Neuronal stem cell (in vitro differentiated cells): ENCODE measurements around the gene STRIP2.

Experiments used
- DNase-seq: peaks from one replicate; pipeline ENCODE4 v3.0.0-alpha.2; 2013; ENCODE audit warnings: low spot score
- H2AFZ ChIP-seq: one replicate; pipeline ENCODE4 v1.6.1; 2013; ENCODE audit warnings: mild to moderate bottlenecking, low read length, inconsistent platforms
- H2AK5ac ChIP-seq: 2 replicates; pipeline ENCODE4 v1.6.1; 2013; ENCODE audit warnings: low read depth, mild to moderate bottlenecking, inconsistent platforms, low read length, moderate library complexity, mixed read lengths
- H2BK120ac ChIP-seq: 2 replicates; pipeline ENCODE4 v1.6.1; 2013; ENCODE audit warnings: low read depth, mild to moderate bottlenecking, inconsistent platforms, low read length, moderate library complexity, mixed read lengths
- H2BK12ac ChIP-seq: one replicate; pipeline ENCODE4 v1.6.1; 2013; ENCODE audit warnings: low read length, inconsistent platforms
- H2BK15ac ChIP-seq: 2 replicates; pipeline ENCODE4 v1.6.1; 2013; ENCODE audit warnings: mild to moderate bottlenecking, low read length, inconsistent platforms, mixed read lengths
- H2BK5ac ChIP-seq: one replicate; pipeline ENCODE4 v1.6.1; 2013; ENCODE audit warnings: inconsistent platforms, mild to moderate bottlenecking, low read length, moderate library complexity
- H3K14ac ChIP-seq: one replicate; pipeline ENCODE4 v1.6.1; 2013; ENCODE audit warnings: low read length, inconsistent platforms
- H3K18ac ChIP-seq: 2 replicates; pipeline ENCODE4 v1.6.1; 2013; ENCODE audit warnings: low read length, inconsistent platforms
- H3K23ac ChIP-seq: 2 replicates; pipeline ENCODE4 v1.6.1; 2013; ENCODE audit warnings: low read depth, mild to moderate bottlenecking, mixed read lengths, low read length, inconsistent platforms; ENCODE audit not compliant: poor library complexity
- H3K27ac ChIP-seq: replicated peaks from 3 replicates; pipeline ENCODE4 v1.5.1; 2013; ENCODE audit warnings: low read length, inconsistent platforms
- H3K27me3 ChIP-seq, 3 experiments: 2 replicates each; pipeline ENCODE4 v1.6.1; 2013; ENCODE audit warnings: low read length in 3 of 3, mild to moderate bottlenecking in 2 of 3, inconsistent platforms in 1 of 3, low read depth in 1 of 3, mixed read lengths in 1 of 3, moderate library complexity in 1 of 3; ENCODE audit not compliant: control insufficient read depth in 3 of 3, insufficient read depth in 3 of 3
- H3K36me3 ChIP-seq, 2 donors: replicated peaks in 1 of 2; 2 replicates each; pipeline ENCODE4 v1.6.1; 2013; ENCODE audit warnings: low read length in 2 of 2; ENCODE audit not compliant: control insufficient read depth in 2 of 2, insufficient read depth in 2 of 2
- H3K4ac ChIP-seq: 2 replicates; pipeline ENCODE4 v1.6.1; 2013; ENCODE audit warnings: inconsistent platforms, mild to moderate bottlenecking, low read length, moderate library complexity
- H3K4me1 ChIP-seq, 2 donors: 1 replicate in 1 of 2; 2 replicates in 1 of 2; pipeline ENCODE4 v1.6.1; 2013; ENCODE audit warnings: low read length in 2 of 2, low read depth in 1 of 2; ENCODE audit not compliant: control insufficient read depth in 2 of 2, insufficient read depth in 1 of 2
- H3K4me2 ChIP-seq: one replicate; pipeline ENCODE4 v1.6.1; 2013; ENCODE audit warnings: mild to moderate bottlenecking, low read length, inconsistent platforms; ENCODE audit not compliant: insufficient read depth, poor library complexity, severe bottlenecking
- H3K4me3 ChIP-seq, 2 donors: 2 replicates each; pipeline ENCODE4 v1.5.1; 2013; ENCODE audit warnings: low read length in 2 of 2, mild to moderate bottlenecking in 2 of 2, inconsistent platforms in 1 of 2, moderate library complexity in 1 of 2
- H3K79me1 ChIP-seq: one replicate; pipeline ENCODE4 v1.6.1; 2013; ENCODE audit warnings: low read depth, mild to moderate bottlenecking, inconsistent platforms, low read length, moderate library complexity
- H3K9ac ChIP-seq: one replicate; pipeline ENCODE4 v1.6.1; 2013; ENCODE audit warnings: mild to moderate bottlenecking, low read depth, low read length, inconsistent platforms; ENCODE audit not compliant: poor library complexity
- H3K9me3 ChIP-seq, 2 donors: replicated peaks in 1 of 2; 2 replicates each; pipeline versions ENCODE3 to v1.6.1; 2013; ENCODE audit warnings: low read length in 2 of 2, mild to moderate bottlenecking in 2 of 2, inconsistent platforms in 1 of 2, low read depth in 1 of 2, mixed read lengths in 1 of 2, moderate library complexity in 1 of 2; ENCODE audit not compliant: control insufficient read depth in 2 of 2, insufficient read depth in 1 of 2
- H4K8ac ChIP-seq: one replicate; pipeline ENCODE4 v1.6.1; 2013; ENCODE audit warnings: low read depth, mild to moderate bottlenecking, inconsistent platforms, low read length, moderate library complexity
- H4K91ac ChIP-seq: one replicate; pipeline ENCODE4 v1.6.1; 2013; ENCODE audit warnings: low read length, low read depth, mild to moderate bottlenecking, inconsistent platforms; ENCODE audit not compliant: poor library complexity
- WGBS, 2 donors: extraction: QIAGEN DNeasy Blood & Tissue Kit; methylation state at CpG; one replicate each; pipeline ENCODE4 v1.1.7; 2013; ENCODE audit warnings: missing lambda C conversion rate in 2 of 2, mixed read lengths in 1 of 2; ENCODE audit not compliant: insufficient read length in 2 of 2, insufficient replicate concordance in 1 of 2; ENCODE audit errors: extremely low coverage in 2 of 2; 5-methylcytosine and 5-hydroxymethylcytosine counted together

Gene STRIP2

DNA sequence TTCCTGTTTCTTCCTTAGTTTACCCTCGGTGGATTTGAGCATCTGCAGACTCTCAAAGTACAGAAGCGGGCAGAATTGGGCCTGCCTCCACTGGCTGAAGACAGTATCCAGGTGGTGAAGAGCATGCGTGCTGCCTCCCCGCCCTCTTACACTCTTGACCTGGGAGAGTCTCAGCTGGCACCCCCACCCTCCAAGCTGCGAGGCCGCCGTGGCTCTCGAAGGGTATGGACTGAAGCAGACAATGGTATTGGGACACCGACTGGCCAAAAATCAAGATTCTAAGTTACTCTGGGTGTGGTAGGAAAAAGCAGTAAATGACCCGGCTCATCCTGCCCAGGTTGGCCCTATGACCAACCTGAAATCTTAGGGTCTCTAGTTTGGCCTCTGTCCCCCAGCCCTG, 22.2 kb downstream of the STRIP2 start:
- Histone ChIP-seq H3K4ac (no peak overlapping the region), H4K91ac (no peak overlapping the region), H2BK120ac (no peak overlapping the region), H3K27ac (no peak overlapping the region), H2BK15ac (no peak overlapping the region), H3K79me1 (no peaks in the 10 kb centered on the region), H4K8ac (no peak overlapping the region), H3K4me2 (no peak overlapping the region), H3K27me3 (no peaks in the 10 kb centered on the region), H3K4me3 (no peak overlapping the region), H3K9ac (no peak overlapping the region), H2BK12ac (no peak overlapping the region), H3K18ac (no peak overlapping the region), H3K36me3 (peaks cover 35 to 99% of the 10 kb centered on the region in 2 donors), H3K23ac (no peak overlapping the region), H2AK5ac (no peak overlapping the region), H2BK5ac (no peak overlapping the region), H3K9me3 (peaks cover 0 to 3% of the 10 kb centered on the region in 2 donors), H3K14ac (no peak overlapping the region), H3K4me1 (peaks cover 0 to 4% of the 10 kb centered on the region in 2 donors), H2AFZ (no peak overlapping the region)
- no CpG with 5 or more reads among the region's 10 CpGs for WGBS, 2 donors
- DNase-seq = no peak

DNA sequence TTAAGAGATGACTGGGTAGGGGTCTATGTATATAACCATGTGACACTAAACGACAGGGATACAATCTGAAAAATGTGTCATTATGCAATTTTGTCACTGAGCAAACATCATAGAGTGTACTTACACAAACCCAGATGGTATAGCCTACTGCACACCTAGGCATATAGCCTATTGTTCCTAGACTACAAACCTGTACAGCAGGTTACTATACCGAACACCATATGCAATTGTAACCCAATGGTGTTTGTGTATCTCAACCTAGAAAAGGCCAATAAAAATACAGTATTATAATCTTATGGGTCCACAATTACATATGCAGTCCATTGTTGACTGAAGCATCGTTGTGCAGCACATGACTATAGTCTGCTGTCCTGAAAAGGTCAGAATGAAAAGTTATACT, 22.9 kb downstream of the STRIP2 start:
- H3K27ac ChIP-seq = no peak overlapping the region
- H3K18ac ChIP-seq = no peak overlapping the region
- H3K23ac ChIP-seq = no peak overlapping the region
- no peak overlapping the region for H4K8ac ChIP-seq
- H2BK5ac ChIP-seq = no peak overlapping the region
- no peak overlapping the region for H2BK120ac ChIP-seq
- no peaks in the 10 kb centered on the region for H3K27me3 ChIP-seq
- no peak for DNase-seq
- H2BK15ac ChIP-seq = no peak overlapping the region
- no peak overlapping the region for H3K4me3 ChIP-seq
- no peak overlapping the region for H3K4me2 ChIP-seq
- no peak overlapping the region for H2AK5ac ChIP-seq
- peaks cover 0 to 4% of the 10 kb centered on the region in 2 donors for H3K4me1 ChIP-seq
- H3K4ac ChIP-seq = no peak overlapping the region
- WGBS, 2 donors = no CpG with 5 or more reads among the region's 3 CpGs
- peaks cover 0 to 3% of the 10 kb centered on the region in 2 donors for H3K9me3 ChIP-seq
- H3K36me3 ChIP-seq = peaks cover 39 to 99% of the 10 kb centered on the region in 2 donors
- no peak overlapping the region for H2AFZ ChIP-seq
- no peak overlapping the region for H3K14ac ChIP-seq
- no peak overlapping the region for H3K9ac ChIP-seq
- H4K91ac ChIP-seq = no peak overlapping the region
- no peak overlapping the region for H2BK12ac ChIP-seq
- no peaks in the 10 kb centered on the region for H3K79me1 ChIP-seq

DNA sequence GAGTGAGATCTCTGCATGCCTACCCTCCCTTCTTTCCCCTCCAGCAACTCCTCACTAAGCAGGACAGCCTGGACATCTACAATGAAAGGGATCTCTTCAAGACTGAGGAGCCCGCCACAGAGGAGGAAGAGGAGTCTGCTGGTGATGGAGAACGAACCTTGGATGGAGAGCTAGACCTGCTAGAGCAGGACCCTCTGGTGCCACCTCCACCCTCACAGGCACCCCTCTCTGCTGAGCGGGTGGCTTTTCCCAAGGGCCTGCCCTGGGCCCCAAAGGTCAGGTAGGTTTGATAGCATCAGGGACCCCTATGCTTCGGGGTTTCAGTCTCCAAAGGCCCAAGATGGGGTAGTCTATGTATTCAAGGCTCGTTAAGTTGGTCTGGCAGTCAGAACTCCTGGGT, 23.9 kb downstream of the STRIP2 start:
- no peak overlapping the region for H3K23ac ChIP-seq
- no peak overlapping the region for H4K8ac ChIP-seq
- peaks cover 0 to 3% of the 10 kb centered on the region in 2 donors for H3K9me3 ChIP-seq
- no peaks in the 10 kb centered on the region for H3K79me1 ChIP-seq
- no peak for DNase-seq
- no peak overlapping the region for H3K4me3 ChIP-seq
- no peak overlapping the region for H2BK120ac ChIP-seq
- no peak overlapping the region for H2AFZ ChIP-seq
- H3K4me1 ChIP-seq = peaks cover 0 to 4% of the 10 kb centered on the region in 2 donors
- no peak overlapping the region for H2BK15ac ChIP-seq
- H3K36me3 ChIP-seq = peaks cover 46 to 99% of the 10 kb centered on the region in 2 donors
- H3K27me3 ChIP-seq = no peaks in the 10 kb centered on the region
- no peak overlapping the region for H4K91ac ChIP-seq
- no peak overlapping the region for H3K4ac ChIP-seq
- H3K27ac ChIP-seq = no peak overlapping the region
- no peak overlapping the region for H3K4me2 ChIP-seq
- H2BK12ac ChIP-seq = no peak overlapping the region
- no peak overlapping the region for H3K18ac ChIP-seq
- WGBS, 2 donors = no CpG with 5 or more reads among the region's 5 CpGs
- H3K14ac ChIP-seq = no peak overlapping the region
- no peak overlapping the region for H2AK5ac ChIP-seq
- H3K9ac ChIP-seq = no peak overlapping the region
- H2BK5ac ChIP-seq = no peak overlapping the region

DNA sequence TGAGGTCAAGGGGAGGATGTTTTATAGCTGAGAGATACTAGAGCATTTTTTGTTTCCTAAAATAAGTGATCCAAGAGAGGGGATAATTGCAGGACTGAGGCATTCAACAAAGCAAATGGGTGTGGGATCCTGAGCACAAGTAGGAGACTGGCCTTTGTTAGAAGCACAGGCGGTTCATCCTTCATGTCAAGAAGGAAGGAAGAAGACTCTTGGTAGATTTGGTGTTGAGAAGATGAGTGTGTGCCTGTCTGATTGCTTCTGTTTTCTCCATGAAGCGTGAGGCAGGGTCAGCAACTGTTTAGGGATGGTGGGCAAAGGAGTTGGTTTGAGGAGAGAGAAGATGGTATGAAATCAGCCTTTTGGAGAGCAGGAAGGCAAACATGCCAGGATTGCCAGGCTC, 27.6 kb downstream of the STRIP2 start:
- DNase-seq = no peak
- no CpG with 5 or more reads among the region's 2 CpGs for WGBS, 2 donors
- H3K4me1 ChIP-seq = no peaks in the 10 kb centered on the region
- H3K14ac ChIP-seq = no peak overlapping the region
- H3K27ac ChIP-seq = no peak overlapping the region
- H4K91ac ChIP-seq = no peak overlapping the region
- H3K4ac ChIP-seq = no peak overlapping the region
- H2BK5ac ChIP-seq = no peak overlapping the region
- H3K9ac ChIP-seq = no peak overlapping the region
- H2BK120ac ChIP-seq = no peak overlapping the region
- no peaks in the 10 kb centered on the region for H3K9me3 ChIP-seq
- H2AFZ ChIP-seq = no peak overlapping the region
- no peak overlapping the region for H3K18ac ChIP-seq
- H3K36me3 ChIP-seq = peaks cover 47 to 99% of the 10 kb centered on the region in 2 donors
- no peak overlapping the region for H3K4me3 ChIP-seq
- H2BK12ac ChIP-seq = no peak overlapping the region
- H2BK15ac ChIP-seq = no peak overlapping the region
- H3K23ac ChIP-seq = no peak overlapping the region
- no peak overlapping the region for H2AK5ac ChIP-seq
- H3K79me1 ChIP-seq = no peaks in the 10 kb centered on the region
- H3K4me2 ChIP-seq = no peak overlapping the region
- no peak overlapping the region for H4K8ac ChIP-seq
- H3K27me3 ChIP-seq = no peaks in the 10 kb centered on the region
